IPS-18a (cell line): ENCODE measurements around the gene ATP8B1.
A peak's percentile ranks its signal among the peaks of the same experiment; 100 is the strongest.

Experiments used
- H3K27ac ChIP-seq: one replicate; pipeline ENCODE4 v1.5.1; 2013; ENCODE audit warnings: low read length
- H3K27me3 ChIP-seq: one replicate; pipeline ENCODE4 v1.6.1; 2013; ENCODE audit warnings: mild to moderate bottlenecking, low read length; ENCODE audit not compliant: control insufficient read depth, insufficient read depth
- H3K36me3 ChIP-seq: one replicate; pipeline ENCODE4 v1.6.1; 2013; ENCODE audit warnings: low read depth, low read length; ENCODE audit not compliant: control insufficient read depth
- H3K4me1 ChIP-seq: one replicate; pipeline ENCODE4 v1.6.1; 2013; ENCODE audit warnings: low read depth, low read length; ENCODE audit not compliant: control insufficient read depth
- H3K4me3 ChIP-seq: one replicate; pipeline ENCODE4 v1.5.1; 2013; ENCODE audit warnings: low read length
- H3K9ac ChIP-seq: one replicate; pipeline ENCODE4 v1.6.1; 2013; ENCODE audit warnings: mild to moderate bottlenecking, low read length, moderate library complexity
- H3K9me3 ChIP-seq: one replicate; pipeline ENCODE4 v1.6.1; 2013; ENCODE audit warnings: low read depth, low read length; ENCODE audit not compliant: control insufficient read depth

ATP8B1 gene

DNA sequence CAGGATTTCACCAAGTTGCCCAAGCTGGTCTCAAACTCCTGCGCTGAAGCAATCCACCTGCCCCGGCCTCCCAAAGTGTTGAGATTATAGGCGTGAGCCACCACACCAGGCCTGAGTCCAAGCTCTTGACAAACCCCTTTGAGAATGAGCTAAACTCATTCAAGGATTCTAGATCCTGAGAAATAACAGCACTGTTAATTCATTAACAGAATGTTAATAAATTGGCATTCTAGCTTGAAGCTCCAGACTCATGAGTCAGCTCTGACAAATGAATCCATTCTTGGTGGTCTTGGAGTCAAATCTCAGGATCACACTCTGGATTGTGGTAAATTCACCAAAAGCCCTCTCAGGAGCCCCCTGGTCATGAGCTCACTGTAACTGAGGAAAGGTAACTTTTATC lies 183.2 kb downstream of the ATP8B1 start:
- H3K9me3 ChIP-seq = no peaks in the 10 kb centered on the region
- H3K36me3 ChIP-seq = peaks cover 26% of the 10 kb centered on the region
- peak overlapping the region; percentile 95 for H3K4me3 ChIP-seq
- H3K4me1 ChIP-seq = peaks cover 7% of the 10 kb centered on the region
- H3K27ac ChIP-seq = no peak overlapping the region
- H3K9ac ChIP-seq = peak overlapping the region; percentile 96
- no peaks in the 10 kb centered on the region for H3K27me3 ChIP-seq

DNA sequence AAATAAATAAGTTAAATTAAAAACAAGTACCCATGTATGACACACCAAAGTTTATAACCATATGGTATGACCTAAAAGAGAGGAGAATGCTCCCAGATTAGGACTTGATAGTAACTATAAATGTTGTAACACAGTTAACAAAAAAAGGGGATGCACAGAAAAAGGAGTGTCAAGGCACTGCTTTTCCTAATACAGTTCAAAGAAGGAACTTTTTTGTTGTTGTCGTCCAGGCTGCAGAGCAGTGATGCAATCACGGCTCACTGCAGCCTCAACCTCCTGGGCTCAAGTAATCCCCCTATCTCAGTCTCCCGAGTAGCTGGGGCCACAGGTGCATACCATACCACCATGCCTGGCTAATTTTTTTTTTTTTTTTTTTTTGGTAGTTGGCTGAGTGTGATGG lies 184.2 kb downstream of the ATP8B1 start:
- peaks cover 33% of the 10 kb centered on the region for H3K36me3 ChIP-seq
- H3K4me3 ChIP-seq = no peak overlapping the region
- no peaks in the 10 kb centered on the region for H3K9me3 ChIP-seq
- H3K27me3 ChIP-seq = no peaks in the 10 kb centered on the region
- H3K27ac ChIP-seq = no peak overlapping the region
- no peak overlapping the region for H3K9ac ChIP-seq
- H3K4me1 ChIP-seq = peaks cover 7% of the 10 kb centered on the region

DNA sequence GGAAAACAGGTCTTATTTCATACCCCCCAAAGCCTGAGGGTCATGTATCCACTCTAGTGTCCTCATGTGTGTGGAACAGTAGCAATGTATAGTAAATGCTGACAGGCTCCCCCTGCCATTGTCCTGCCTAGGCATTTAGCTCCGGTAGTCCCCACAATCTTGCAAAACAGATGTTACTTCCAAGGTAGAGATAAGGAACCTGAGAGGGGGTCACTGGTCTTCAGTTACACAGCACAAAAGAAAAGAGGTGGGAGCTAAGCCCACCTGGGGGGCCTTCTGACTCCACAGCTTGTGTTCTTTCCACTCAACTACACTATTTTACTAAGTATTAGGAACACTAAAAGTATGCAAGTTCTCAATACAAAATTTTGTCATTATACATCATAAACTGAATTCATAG lies 199.2 kb downstream of the ATP8B1 start:
- H3K36me3 ChIP-seq = peaks cover 93% of the 10 kb centered on the region
- H3K27me3 ChIP-seq = no peaks in the 10 kb centered on the region
- H3K9me3 ChIP-seq = no peaks in the 10 kb centered on the region
- no peak overlapping the region for H3K4me3 ChIP-seq
- no peak overlapping the region for H3K9ac ChIP-seq
- no peaks in the 10 kb centered on the region for H3K4me1 ChIP-seq
- no peak overlapping the region for H3K27ac ChIP-seq
